K562 (cell line): Measurements from ENCODE around the gene LGALS8. TPM values are rescaled to one million over a fixed set of nuclear protein-coding genes. Genes with fewer than 3 reads are reported as not detected.

Experiments
- ATAC-seq: fragments of 200-7000 bp; cut with Tn5 transposase; 3 replicates; pipeline ENCODE4 v1.9.1; 2020; ENCODE audit warnings: moderate library complexity
- BruUV-seq: library from RNA; stranded (reverse); fragments of 400-500 nt; replicated peaks from 2 replicates; lab custom pipeline; 2021; lab: Mats Ljungman, UMichigan
- CTCF ChIA-PET: fragments of 300-600 bp; formaldehyde crosslinking; extraction: SDS; loops from one replicate; lab custom pipeline; 2021; ENCODE audit warnings: low intra/inter-chr PET ratio; lab: Yijun Ruan, JAX
- POLR2A ChIA-PET: fragments of 300-600, 350-650 bp; sonication (Branson Sonifier 250); formaldehyde crosslinking; extraction: SDS; loops from one replicate; lab custom pipeline; 2021; ENCODE audit warnings: antibody characterized with exemption, inconsistent platforms; lab: Yijun Ruan, JAX
- DNase-seq, 4 experiments: peaks; one replicate each; pipeline versions ENCODE4 v3.0.0 to v3.0.0-alpha.2; 2011 to 2018; ENCODE audit warnings: low spot score in 3 of 4, mixed read lengths in 3 of 4; ENCODE audit errors: extremely low read depth in 1 of 4
- FAIRE-seq: peaks from 2 replicates; lab custom pipeline; 2011; peaks lifted over from hg19 to GRCh38; lab: Jason Lieb, UNC
- H2AFZ ChIP-seq: 2 replicates; pipeline ENCODE4 v1.6.0; 2011; ENCODE audit warnings: low read depth, low read length, control low read depth, inconsistent platforms
- H3K27ac ChIP-seq: fragments of 200-600 bp; 3 replicates; pipeline ENCODE4 v1.8.0; 2011; ENCODE audit warnings: low read depth, mild to moderate bottlenecking, control low read depth, inconsistent platforms, low read length, moderate library complexity, mixed read lengths; ENCODE audit errors: extremely low read depth
- H3K27me3 ChIP-seq, 2 experiments: fragments of 300-600 bp in 1 of 2; 2 replicates in 1 of 2; 3 replicates in 1 of 2; pipeline versions ENCODE4 v1.6.0 to v1.8.0; 2011; ENCODE audit warnings: inconsistent platforms in 2 of 2, low read length in 2 of 2, mild to moderate bottlenecking in 1 of 2, mixed read lengths in 1 of 2, moderate library complexity in 1 of 2; ENCODE audit not compliant: control insufficient read depth in 2 of 2, insufficient read depth in 2 of 2
- H3K36me3 ChIP-seq: fragments of 300-600 bp; 3 replicates; pipeline ENCODE4 v1.8.0; 2011; ENCODE audit warnings: mild to moderate bottlenecking, low read length, inconsistent platforms; ENCODE audit not compliant: control insufficient read depth, insufficient read depth
- H3K4me1 ChIP-seq, 2 experiments: fragments of 200-600 bp in 1 of 2; replicated peaks in 1 of 2; 2 replicates in 1 of 2; 3 replicates in 1 of 2; pipeline versions ENCODE4 v1.5.1 to v1.8.0; 2011; ENCODE audit warnings: inconsistent platforms in 2 of 2, low read length in 2 of 2, mild to moderate bottlenecking in 1 of 2, mixed read lengths in 1 of 2, moderate library complexity in 1 of 2; ENCODE audit not compliant: control insufficient read depth in 2 of 2, insufficient read depth in 2 of 2
- H3K4me2 ChIP-seq: 2 replicates; pipeline ENCODE4 v1.6.1; 2011; ENCODE audit warnings: low read length, control low read depth, inconsistent platforms, mixed read lengths; ENCODE audit not compliant: insufficient read depth
- H3K4me3 ChIP-seq: fragments of 200-600 bp; sonication (generic), shearing (Covaris generic); 2 replicates; pipeline ENCODE4 v1.5.1; 2016; ENCODE audit warnings: control low read depth, inconsistent platforms
- H3K79me2 ChIP-seq: fragments of 200-600 bp; 3 replicates; pipeline ENCODE4 v1.8.0; 2011; ENCODE audit warnings: low read length, inconsistent platforms; ENCODE audit not compliant: control insufficient read depth, insufficient read depth
- H3K9ac ChIP-seq, 2 experiments: 2 replicates each; pipeline versions ENCODE4 v1.6.0 to v1.6.1; 2011; ENCODE audit warnings: low read depth in 2 of 2, low read length in 2 of 2, control low read depth in 1 of 2, inconsistent platforms in 1 of 2, mild to moderate bottlenecking in 1 of 2, mixed read lengths in 1 of 2; ENCODE audit not compliant: insufficient read depth in 1 of 2
- H3K9me1 ChIP-seq: one replicate; pipeline ENCODE4 v1.6.0; 2011; ENCODE audit warnings: inconsistent platforms, mild to moderate bottlenecking, low read length, moderate library complexity; ENCODE audit not compliant: control insufficient read depth, insufficient read depth
- H3K9me3 ChIP-seq: replicated peaks from 2 replicates; pipeline ENCODE4 v1.5.1; 2011; ENCODE audit warnings: low read depth, low read length, inconsistent platforms; ENCODE audit not compliant: control insufficient read depth, insufficient read depth
- H4K20me1 ChIP-seq: replicated peaks from 2 replicates; pipeline ENCODE4 v1.6.1; 2011; ENCODE audit warnings: low read length, inconsistent platforms, mixed read lengths; ENCODE audit not compliant: control insufficient read depth, insufficient read depth
- BRCA1 ChIP-seq, 2 experiments: fragments of 450-650 bp in 1 of 2; sonication (generic) in 1 of 2; formaldehyde crosslinking in 1 of 2; IDR thresholded peaks; 2 replicates each; pipeline versions ENCODE4 v1.5.0 to v1.6.1; 2017 to 2020; ENCODE audit warnings: mild to moderate bottlenecking in 1 of 2, missing genetic modification reagents in 1 of 2
- CHD4 ChIP-seq: fragments of 200-600 bp; sonication (generic); IDR thresholded peaks from 3 replicates; pipeline ENCODE4 v1.6.1; 2012; ENCODE audit warnings: low read depth, mild to moderate bottlenecking, mixed read lengths, low read length, inconsistent platforms; ENCODE audit not compliant: insufficient read depth, insufficient replicate concordance, poor library complexity, severe bottlenecking
- DEAF1 ChIP-seq: fragments of 450-650 bp; formaldehyde crosslinking; IDR thresholded peaks from 2 replicates; pipeline ENCODE4 v1.4.0; 2020; ENCODE audit warnings: mild to moderate bottlenecking, moderate library complexity
- MAFF ChIP-seq: IDR thresholded peaks from 2 replicates; pipeline ENCODE4 v1.6.1; 2012; ENCODE audit warnings: low read length, improper control_type of control experiment
- PCBP2 ChIP-seq: fragments of 200-400 bp; formaldehyde crosslinking; IDR thresholded peaks from 2 replicates; pipeline ENCODE4 v1.6.1; 2018; ENCODE audit warnings: low read length, low read depth, mild to moderate bottlenecking, moderate library complexity; ENCODE audit not compliant: poor library complexity, severe bottlenecking
- THRB ChIP-seq: fragments of 450-650 bp; formaldehyde crosslinking; conservative IDR thresholded peaks from 2 replicates; pipeline ENCODE4 v1.4.0; 2022; ENCODE audit warnings: mild to moderate bottlenecking, missing genetic modification characterization
- WGBS: fragments of 100-300 bp; shearing (Covaris generic); methylation state at CpG from one replicate; pipeline ENCODE4 v1.1.6; 2016; ENCODE audit warnings: low coverage, mixed read lengths; ENCODE audit not compliant: insufficient coverage; ENCODE audit errors: missing lambda C conversion rate; 5-methylcytosine and 5-hydroxymethylcytosine counted together
- in situ Hi-C: fragments of 300-500 bp; cut with MboI; formaldehyde crosslinking; loops from 4 replicates; pipeline ENCODE4 v1.15.0; 2018; ENCODE audit warnings: inconsistent platforms, mixed read lengths
- intact Hi-C: fragments of 100-400 bp; cut with micrococcal nuclease; formaldehyde crosslinking; loops from 2 replicates; pipeline ENCODE4 v1.14.2; 2022
- polyA plus RNA-seq, 8 experiments: library from polyadenylated mRNA; depleted of rRNA in 4 of 8; stranded (reverse) in 5 of 8; unstranded in 3 of 8; fragments of >200 nt; fragmentation: Nextera tagmentation in 2 of 8; fragmentation: Illumina TruSeq in 1 of 8; extraction: Ambion mirVana in 2 of 8; extraction: Trizol in 1 of 8; gene quantifications; 2 replicates each; pipeline versions ENCODE4 v1.2.1 to v1.2.3, GENCODE V29; 2011 to 2014; ENCODE audit warnings: inconsistent platforms in 1 of 8, missing spikeins in 1 of 8
- total RNA-seq, 7 experiments: library from RNA; depleted of rRNA in 6 of 7; stranded (reverse); fragments of >200 nt in 6 of 7; fragmentation: Illumina TruSeq in 2 of 7; extraction: Trizol in 2 of 7; gene quantifications; 2 replicates each; pipeline versions ENCODE4 v1.2.1 to v1.2.3, GENCODE V29; 2011 to 2021; ENCODE audit warnings: low replicate concordance in 1 of 7

The LGALS8 gene
- total and polyA plus RNA-seq, 9 of the 15 experiments (the other 6 are each of a cell fraction or from before 2014, with no cell fraction given) = 57.4 to 87.7 (median 70.3) TPM

DNA sequence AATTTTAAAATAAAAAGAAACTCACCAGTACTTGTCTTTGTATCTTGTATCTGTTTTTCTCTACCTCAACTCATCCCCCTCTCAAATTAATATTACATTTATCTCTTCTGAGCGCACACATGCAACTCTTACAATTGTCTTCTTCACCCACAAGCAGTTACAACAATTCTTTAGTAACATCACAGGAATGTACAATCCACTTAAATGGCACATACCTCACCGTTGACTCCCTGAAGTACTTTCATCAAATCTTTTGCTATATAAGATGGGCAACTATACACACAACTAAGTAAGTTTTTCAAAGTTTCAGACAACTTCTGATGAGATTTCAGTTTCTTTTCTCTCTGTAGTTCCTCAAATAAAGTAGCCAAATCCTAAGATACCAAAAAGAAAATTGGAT, 52.2 kb downstream of the LGALS8 start:
- ChIA-PET CTCF (no interaction called here), POLR2A (no interaction called here)
- Histone ChIP-seq H3K9me3 (no peaks in the 10 kb centered on the region), H3K79me2 (no peaks in the 10 kb centered on the region), H2AFZ (no peak overlapping the region), H3K4me1 (no peaks in the 10 kb centered on the region), H3K27ac (no peak overlapping the region), H3K9ac (no peak overlapping the region), H3K9me1 (no peaks in the 10 kb centered on the region), H3K4me2 (no peak overlapping the region), H3K36me3 (peaks cover 94% of the 10 kb centered on the region), H3K27me3 (no peaks in the 10 kb centered on the region), H3K4me3 (no peak overlapping the region), H4K20me1 (no peaks in the 10 kb centered on the region)
- no peak for DNase-seq
- no peak for ATAC-seq
- in situ Hi-C loops = no loop called here
- intact Hi-C loops = no loop called here
- no peak for FAIRE-seq
- WGBS = 49% methylated on average over 2 of the region's 2 CpGs
- TF ChIP-seq DEAF1 = no peak
- TF ChIP-seq BRCA1 (IDR thresholded peaks at IDR 0.05) = no peak
- TF ChIP-seq BRCA1 (CRISPR knock-in tag; IDR thresholded peaks at IDR 0.05) = no peak
- no peak for TF ChIP-seq CHD4
- TF ChIP-seq THRB (CRISPR knock-in tag) = no peak
- no peak for TF ChIP-seq PCBP2
- TF ChIP-seq MAFF = no peak
- BruUV-seq = no TSS peak
